Ureter (tissue), 1 donor: ENCODE measurements around the gene RPS3. TPM values are rescaled to one million over a fixed set of nuclear protein-coding genes. Genes with fewer than 3 reads are reported as not detected.
"Not testable (repeated sequence)": the region's sequence is repeated elsewhere in the genome, so short reads cannot be mapped to it uniquely, and the experiment has no call there.

Experiments
- DNase-seq: peaks from one replicate; pipeline ENCODE4 v3.0.0-alpha.2; 2020; ENCODE audit warnings: low spot score
- total RNA-seq: library from RNA; stranded (reverse); gene quantifications from one replicate; pipeline ENCODE4 v1.2.4, GENCODE V29; 2023
- donor health status: DM: yes; HTN: yes; CAD: no.

Gene RPS3
- 3,031 TPM for total RNA-seq

- peak; percentile 93 for DNase-seq
Measured at GRCh38 chr11:75399344-75400145, at the start of gene RPS3. RPS3 (plus strand) TSS chr11:75399518; CDS start chr11:75399548, 30 bp downstream.

GRCh38 chr11:75349521-75350116, 49.7 kb upstream of the RPS3 start:
- DNase-seq: no peak

- DNase-seq: no peak
Measured at GRCh38 chr11:75350122-75350742, 49.1 kb upstream of the RPS3 start.

GRCh38 chr11:75350743-75351540, 48.4 kb upstream of the RPS3 start:
- no peak for DNase-seq

GRCh38 chr11:75351541-75351790, 47.9 kb upstream of the RPS3 start, which contains the start of gene ARRB1:
ARRB1 (minus strand) TSS chr11:75351661; CDS start chr11:75351607, 54 bp downstream.
- DNase-seq: no peak

GRCh38 chr11:75351791-75352587, 47.3 kb upstream of the RPS3 start:
- no peak for DNase-seq

GRCh38 chr11:75352588-75353206, 46.6 kb upstream of the RPS3 start:
- no peak for DNase-seq

- no peak for DNase-seq
Measured at GRCh38 chr11:75355051-75355450, 44.3 kb upstream of the RPS3 start.

GRCh38 chr11:75356613-75357012, 42.7 kb upstream of the RPS3 start:
- DNase-seq: no peak

- DNase-seq: not testable (repeated sequence)
Measured at GRCh38 chr11:75362285-75362684, 37.0 kb upstream of the RPS3 start.

- no peak for DNase-seq
Measured at GRCh38 chr11:75365711-75366181, 33.6 kb upstream of the RPS3 start.

- not testable (repeated sequence) for DNase-seq
Measured at GRCh38 chr11:75366826-75367225, 32.5 kb upstream of the RPS3 start.

GRCh38 chr11:75369560-75370255, 29.6 kb upstream of the RPS3 start:
- DNase-seq: no peak

- DNase-seq: no peak
Measured at GRCh38 chr11:75371949-75372876, 27.1 kb upstream of the RPS3 start.

- DNase-seq: no peak
Measured at GRCh38 chr11:75373201-75373600, 26.1 kb upstream of the RPS3 start.

- no peak for DNase-seq
Measured at GRCh38 chr11:75374646-75375045, 24.7 kb upstream of the RPS3 start.

GRCh38 chr11:75375626-75376025, 23.7 kb upstream of the RPS3 start:
- DNase-seq: no peak

- DNase-seq: no peak
Measured at GRCh38 chr11:75376175-75376574, 23.1 kb upstream of the RPS3 start.

GRCh38 chr11:75378776-75379175, 20.5 kb upstream of the RPS3 start:
- DNase-seq: not testable (repeated sequence)
